AG10803 (cell line): Measurements from ENCODE around the gene POU2AF3.

Experiments used
- DNase-seq: peaks from one replicate; pipeline ENCODE4 v3.0.0; 2010; ENCODE audit warnings: low read depth
- H3K4me3 ChIP-seq: 2 replicates; pipeline ENCODE4 v1.5.1; 2011; ENCODE audit warnings: mild to moderate bottlenecking, low read length, control low read depth
- CTCF ChIP-seq: conservative IDR thresholded peaks from 2 replicates; pipeline ENCODE4 v1.5.1; 2011; ENCODE audit warnings: mild to moderate bottlenecking, low read length, control low read depth, inconsistent platforms

Gene POU2AF3

DNA sequence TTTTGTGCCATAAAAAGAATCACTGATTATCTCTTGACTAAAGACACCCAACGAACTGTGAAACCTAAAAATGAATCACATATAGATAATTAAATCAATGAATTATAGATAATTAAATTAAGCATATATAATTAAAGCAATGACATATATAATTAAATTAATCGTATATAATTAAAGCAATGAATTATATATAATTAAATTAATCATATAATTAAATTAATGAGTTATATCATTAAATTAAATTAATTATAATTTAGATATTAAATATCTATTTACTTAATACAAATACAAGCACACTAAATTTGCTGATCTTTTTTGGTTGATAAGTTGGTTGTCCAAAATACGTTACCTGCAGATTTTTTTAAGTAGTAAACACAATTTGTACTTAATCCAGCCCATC, 49.8 kb downstream of the POU2AF3 start:
- no peak for TF ChIP-seq CTCF
- DNase-seq: no peak
- H3K4me3 ChIP-seq: no peak overlapping the region

DNA sequence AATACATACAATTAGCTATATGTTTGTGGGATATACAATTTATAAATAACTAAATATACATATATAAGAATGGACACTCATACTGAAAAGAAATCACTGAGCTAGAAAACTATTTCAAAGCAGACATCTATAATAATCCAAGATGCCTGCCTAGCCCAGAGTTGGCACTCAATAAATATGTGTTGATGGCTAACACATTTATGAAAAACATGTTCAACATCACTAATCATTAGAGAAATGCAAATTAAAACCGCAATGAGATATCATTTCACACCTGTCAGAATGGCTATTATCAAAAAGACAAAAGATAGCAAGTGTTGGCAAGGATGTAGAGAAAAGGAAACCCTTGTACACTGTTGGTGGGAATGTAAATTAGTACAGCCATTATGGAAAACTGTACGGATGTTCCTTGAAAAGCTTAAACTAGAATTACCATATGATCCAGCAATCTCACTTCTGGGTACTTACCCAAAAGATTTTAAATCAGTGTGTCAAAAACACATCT, 50.9 kb downstream of the POU2AF3 start:
- H3K4me3 ChIP-seq: no peak overlapping the region
- no peak for TF ChIP-seq CTCF
- no peak for DNase-seq

DNA sequence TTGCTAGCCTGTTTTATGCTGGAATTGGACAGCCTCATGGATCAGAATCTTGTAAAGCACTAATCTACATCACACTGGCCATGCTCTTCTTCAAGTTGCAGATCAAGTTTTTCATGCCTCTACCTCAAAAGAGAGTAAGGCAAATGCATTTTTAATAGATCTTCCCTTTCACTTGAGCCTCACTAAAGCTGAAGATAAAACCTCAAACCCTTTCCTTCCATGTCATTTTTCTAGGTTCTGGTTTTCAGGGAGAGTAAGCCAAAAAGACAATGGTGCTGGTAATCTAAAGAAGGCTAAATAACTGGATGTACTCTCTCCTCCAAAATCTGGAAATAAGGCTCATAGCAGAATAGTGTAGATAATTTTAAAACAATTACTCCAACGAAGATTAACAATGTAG, 52.5 kb downstream of the POU2AF3 start:
- H3K4me3 ChIP-seq: no peak overlapping the region
- TF ChIP-seq CTCF: no peak
- no peak for DNase-seq

DNA sequence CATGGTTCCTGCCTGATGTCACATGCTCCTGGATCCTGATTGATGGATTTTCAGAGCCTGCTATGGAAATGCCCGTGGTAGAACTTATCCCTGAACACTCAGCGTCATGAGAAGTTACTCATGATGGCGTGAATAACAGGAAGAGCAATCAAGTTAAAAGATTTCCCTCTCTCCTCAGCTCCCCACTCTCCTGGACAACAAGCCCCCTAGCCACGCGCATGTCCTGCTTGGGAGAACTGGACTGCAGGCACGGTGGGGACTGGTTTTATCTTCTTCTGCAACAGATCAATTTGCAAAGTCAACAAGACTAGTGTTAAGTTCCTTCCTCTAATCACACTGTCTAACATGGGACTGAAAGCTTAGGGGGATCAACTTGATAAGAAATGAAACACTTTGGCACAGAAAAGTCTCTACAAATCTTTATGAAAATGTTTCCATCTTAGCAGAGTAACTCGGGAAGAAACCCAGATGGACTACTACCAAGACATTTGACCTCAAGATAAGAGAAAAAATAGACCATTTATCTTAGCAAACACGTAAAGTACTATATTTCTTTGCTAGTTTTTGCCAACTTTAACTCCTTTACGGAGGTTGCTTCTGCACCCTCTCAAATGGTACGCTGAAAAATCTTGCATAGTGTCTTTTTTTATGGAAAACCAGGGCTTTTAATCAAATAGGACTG, 53.2 kb downstream of the POU2AF3 start:
- no peak for DNase-seq

GRCh38 chr11:111352231-111352746, 53.9 kb downstream of the POU2AF3 start:
- TF ChIP-seq CTCF: no peak
- H3K4me3 ChIP-seq: no peak overlapping the region
- DNase-seq: no peak

More for the DNA sequence above, 53.2 kb downstream of the POU2AF3 start:
- H3K4me3 ChIP-seq: no peak overlapping the region
- no peak for TF ChIP-seq CTCF

DNA sequence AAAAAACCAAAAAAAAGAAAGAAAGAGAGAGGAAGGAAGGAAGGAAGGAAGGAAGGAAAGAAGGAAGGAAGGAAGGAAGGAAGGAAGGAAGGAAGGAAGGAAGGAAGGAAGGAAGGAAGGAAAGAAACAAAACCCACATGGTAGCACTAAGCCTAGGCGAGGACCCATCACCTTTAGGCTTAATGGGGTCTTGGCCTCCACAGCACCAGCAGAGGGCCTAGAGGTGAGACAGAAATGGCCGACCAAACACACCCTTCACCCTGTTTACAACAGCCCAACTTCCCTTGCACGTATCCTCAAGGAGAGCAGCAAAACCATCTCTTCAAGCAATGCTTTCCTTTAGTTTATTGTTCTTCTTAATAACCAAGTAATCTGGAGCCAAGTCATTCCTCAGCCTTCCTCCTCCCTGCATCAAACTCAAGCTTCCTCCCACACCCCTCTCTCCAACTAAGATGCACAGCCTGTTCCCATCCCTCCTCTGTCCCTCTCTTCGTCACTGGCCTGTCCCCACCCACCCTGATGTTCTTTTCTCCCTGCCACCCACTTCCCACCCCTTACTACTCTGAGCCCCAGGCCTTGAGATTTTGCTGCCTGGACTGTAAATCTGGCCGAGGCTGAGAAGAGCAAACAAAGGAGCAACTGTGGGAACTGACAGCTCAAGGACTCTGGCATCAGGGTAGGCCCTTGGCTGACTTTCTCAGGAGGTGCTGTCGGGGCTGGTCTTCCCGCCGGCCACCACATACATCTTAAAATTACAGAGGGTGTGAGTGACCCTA, 54.8 kb downstream of the POU2AF3 start:
- DNase-seq: no peak
- no peak overlapping the region for H3K4me3 ChIP-seq
- no peak for TF ChIP-seq CTCF
